HEK293T (cell line): ENCODE results near the gene LIX1L.

Source experiments
- CTCF ChIA-PET: fragments of 350-600 bp; formaldehyde crosslinking; extraction: SDS; loops from one replicate; lab custom pipeline; 2021; ENCODE audit warnings: antibody characterized with exemption, inconsistent platforms; lab: Yijun Ruan, JAX
- POLR2A ChIA-PET: fragments of 350-600 bp; formaldehyde crosslinking; extraction: SDS; loops from one replicate; lab custom pipeline; 2020; ENCODE audit warnings: antibody characterized with exemption, inconsistent platforms; lab: Yijun Ruan, JAX
- DNase-seq: peaks from one replicate; pipeline ENCODE4 v3.0.0; 2012; ENCODE audit warnings: mixed read lengths; ENCODE audit errors: extremely low spot score
- ARNT ChIP-seq: fragments of 450-650 bp; IDR thresholded peaks from 2 replicates; pipeline ENCODE4 v1.6.1; 2017; ENCODE audit warnings: mild to moderate bottlenecking
- BHLHE40 ChIP-seq: fragments of 450-650 bp; IDR thresholded peaks from 2 replicates; pipeline ENCODE4 v1.6.1; 2016; ENCODE audit warnings: mild to moderate bottlenecking, moderate library complexity, borderline replicate concordance
- CTBP1 ChIP-seq: fragments of 450-650 bp; IDR thresholded peaks from 2 replicates; pipeline ENCODE4 v1.6.1; 2016; ENCODE audit warnings: borderline replicate concordance
- ELF4 ChIP-seq: fragments of 450-650 bp; IDR thresholded peaks from 2 replicates; pipeline ENCODE4 v1.6.1; 2017; ENCODE audit warnings: antibody characterized with exemption
- FOXA1 ChIP-seq: fragments of 450-650 bp; IDR thresholded peaks from 2 replicates; pipeline ENCODE4 v1.6.1; 2016; ENCODE audit warnings: mild to moderate bottlenecking
- FOXK2 ChIP-seq: fragments of 450-650 bp; IDR thresholded peaks from 2 replicates; pipeline ENCODE4 v1.6.1; 2016; ENCODE audit warnings: mild to moderate bottlenecking
- FOXM1 ChIP-seq: fragments of 450-650 bp; IDR thresholded peaks from 2 replicates; pipeline ENCODE4 v1.6.1; 2017; ENCODE audit warnings: mild to moderate bottlenecking, borderline replicate concordance
- HDGF ChIP-seq: fragments of 450-650 bp; IDR thresholded peaks from 2 replicates; pipeline ENCODE4 v1.6.1; 2017; ENCODE audit warnings: antibody characterized with exemption, borderline replicate concordance
- L3MBTL2 ChIP-seq: fragments of 450-650 bp; conservative IDR thresholded peaks from 2 replicates; pipeline ENCODE4 v1.6.1; 2016; ENCODE audit warnings: mild to moderate bottlenecking
- LEF1 ChIP-seq: fragments of 450-650 bp; IDR thresholded peaks from 2 replicates; pipeline ENCODE4 v1.6.1; 2017; ENCODE audit warnings: mild to moderate bottlenecking, borderline replicate concordance
- NFRKB ChIP-seq: fragments of 450-650 bp; IDR thresholded peaks from 2 replicates; pipeline ENCODE4 v1.6.1; 2016; ENCODE audit warnings: mild to moderate bottlenecking, moderate library complexity
- SP1 ChIP-seq: fragments of 450-650 bp; IDR thresholded peaks from 2 replicates; pipeline ENCODE4 v1.6.1; 2017
- SUZ12 ChIP-seq: fragments of 450-650 bp; IDR thresholded peaks from 2 replicates; pipeline ENCODE4 v1.6.1; 2016; ENCODE audit warnings: mild to moderate bottlenecking
- TARDBP ChIP-seq: fragments of 450-650 bp; IDR thresholded peaks from 2 replicates; pipeline ENCODE4 v1.6.1; 2016
- ZNF384 ChIP-seq: fragments of 450-650 bp; IDR thresholded peaks from 2 replicates; pipeline ENCODE4 v1.6.1; 2016
- TF ChIP-seq, protein P1 (sequence below): fragments of 450-650 bp; IDR thresholded peaks from 2 replicates; pipeline ENCODE4 v1.6.1; 2016

Gene LIX1L

DNA sequence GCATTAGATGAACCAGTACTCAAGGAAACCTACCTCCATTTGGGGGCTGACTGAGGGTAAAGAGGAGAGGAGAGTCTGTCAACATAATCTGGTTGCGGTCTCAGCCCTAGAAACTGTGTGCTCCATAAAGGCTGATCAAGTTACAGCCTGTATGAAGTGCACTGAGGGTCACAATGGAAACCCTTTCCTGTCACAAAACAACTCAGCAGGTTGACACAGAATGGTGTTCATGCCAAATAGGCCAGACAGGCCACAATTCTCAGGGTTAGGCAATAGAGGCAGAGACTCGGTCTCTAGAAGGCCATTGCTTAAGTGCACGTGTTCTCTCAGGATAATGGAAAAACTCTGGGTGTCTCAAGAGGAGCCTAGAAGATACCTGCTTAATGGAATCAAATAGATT lies 68.1 kb downstream of the LIX1L start:
- no peak for DNase-seq
- TF ChIP-seq LEF1 (no peak), CTBP1 (no peak), ZNF384 (no peak), FOXM1 (no peak)
- CTCF ChIA-PET = no interaction called here
- POLR2A ChIA-PET = no interaction called here

DNA sequence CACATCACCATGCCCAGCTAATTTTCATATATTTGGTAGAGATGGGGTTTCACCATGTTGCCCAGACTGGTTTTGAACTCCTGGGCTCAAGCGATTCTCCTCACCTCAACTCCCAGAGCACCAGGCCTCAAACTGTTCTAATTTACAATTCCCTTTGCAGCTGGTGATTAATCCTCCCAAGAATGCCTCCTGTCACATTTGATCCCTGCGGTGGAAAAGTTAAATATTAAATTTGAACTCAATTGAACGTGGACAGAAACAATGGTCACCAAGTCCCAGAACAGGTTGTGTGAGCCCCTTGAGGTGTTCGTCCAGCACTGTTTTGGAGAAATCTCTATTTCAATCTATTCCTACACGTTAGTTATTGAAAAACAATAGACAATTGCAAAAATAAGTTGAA lies 70.2 kb downstream of the LIX1L start:
- no peak for TF ChIP-seq BHLHE40
- TF ChIP-seq ELF4 = no peak
- TF ChIP-seq ARNT = no peak
- TF ChIP-seq L3MBTL2 = no peak
- no peak for TF ChIP-seq CTBP1
- no peak for TF ChIP-seq NFRKB
- no peak for TF ChIP-seq SUZ12
- TF ChIP-seq FOXM1 = no peak
- TF ChIP-seq, protein P1, sequence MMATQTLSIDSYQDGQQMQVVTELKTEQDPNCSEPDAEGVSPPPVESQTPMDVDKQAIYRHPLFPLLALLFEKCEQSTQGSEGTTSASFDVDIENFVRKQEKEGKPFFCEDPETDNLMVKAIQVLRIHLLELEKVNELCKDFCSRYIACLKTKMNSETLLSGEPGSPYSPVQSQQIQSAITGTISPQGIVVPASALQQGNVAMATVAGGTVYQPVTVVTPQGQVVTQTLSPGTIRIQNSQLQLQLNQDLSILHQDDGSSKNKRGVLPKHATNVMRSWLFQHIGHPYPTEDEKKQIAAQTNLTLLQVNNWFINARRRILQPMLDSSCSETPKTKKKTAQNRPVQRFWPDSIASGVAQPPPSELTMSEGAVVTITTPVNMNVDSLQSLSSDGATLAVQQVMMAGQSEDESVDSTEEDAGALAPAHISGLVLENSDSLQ = no peak
- TF ChIP-seq ZNF384 = no peak
- no peak for TF ChIP-seq SP1
- no peak for TF ChIP-seq LEF1
- no peak for TF ChIP-seq TARDBP
- no peak for TF ChIP-seq FOXA1
- no peak for TF ChIP-seq FOXK2
- ChIA-PET CTCF (interaction anchor here (0.5 to 2.7 kb wide), 2 partner anchors 42 to 89 kb away, joined by 4 to 8 read pairs; partner anchors contain the start of gene NUDT17), POLR2A (interaction anchor here (1.0 to 2.8 kb wide), 2 partner anchors 15 to 29 kb away, joined by 3 to 16 read pairs; partner anchors contain the start of gene PIAS3)
- no peak for DNase-seq

DNA sequence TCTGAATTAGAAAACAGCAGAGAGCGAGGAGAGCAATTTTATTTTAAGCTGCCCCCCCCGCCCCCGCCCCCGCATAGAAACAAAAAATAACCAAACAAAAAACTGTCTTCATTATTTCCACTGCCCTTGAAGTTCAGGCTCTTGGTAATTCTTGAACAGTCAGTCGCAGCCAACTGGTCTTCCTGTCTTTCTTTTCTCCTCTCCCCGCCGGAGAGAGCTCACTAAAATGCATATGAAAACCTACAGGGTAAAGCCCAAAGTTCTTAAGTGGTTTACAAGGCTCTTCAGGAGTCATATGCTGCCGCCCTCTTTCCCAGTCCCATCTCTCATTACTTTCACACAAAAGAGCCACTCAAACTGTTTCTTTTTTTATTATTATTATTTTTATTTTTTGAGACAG lies 71.0 kb downstream of the LIX1L start:
- POLR2A ChIA-PET = interaction anchor here (2.8 kb wide), 1 partner anchor 28 kb away, joined by 16 read pairs; the partner anchor contains the start of gene PIAS3
- TF ChIP-seq HDGF (no peak), SUZ12 (no peak), BHLHE40 (no peak), FOXK2 (no peak), LEF1 (no peak), TARDBP (no peak), FOXA1 (no peak), L3MBTL2 (no peak), NFRKB (no peak), CTBP1 (no peak), SP1 (no peak), ZNF384 (no peak), ARNT (no peak), ELF4 (no peak), FOXM1 (no peak)
- TF ChIP-seq, protein P1 = no peak
- CTCF ChIA-PET = interaction anchor here (0.6 to 2.7 kb wide), 3 partner anchors 41 to 141 kb away, joined by 4 to 8 read pairs (median 4); partner anchors contain the start of gene NUDT17
- no peak for DNase-seq

DNA sequence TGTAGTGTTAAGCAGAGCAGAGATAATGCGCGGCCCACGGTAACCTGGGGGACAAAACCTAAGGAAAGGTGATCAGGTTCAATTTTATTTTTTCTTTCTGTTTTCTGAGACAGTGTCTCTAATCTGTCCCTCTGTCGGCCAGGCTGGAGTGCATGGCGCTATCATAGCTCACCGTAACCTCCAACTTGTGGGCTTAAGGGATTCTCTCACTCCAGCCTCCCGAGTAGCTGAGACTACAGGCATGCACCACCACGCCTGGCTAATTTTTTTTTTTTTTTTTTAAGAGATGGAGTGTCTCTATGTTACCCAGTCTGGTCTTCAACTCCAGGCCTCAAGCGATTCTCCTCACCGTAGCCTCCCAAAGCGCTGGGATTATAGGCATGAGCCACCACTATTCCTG lies 71.4 kb downstream of the LIX1L start:
- ChIA-PET POLR2A (interaction anchor here (1.0 to 2.8 kb wide), 2 partner anchors 27 to 78 kb away, joined by 4 to 16 read pairs; partner anchors contain the start of genes ANKRD34A, PIAS3 and POLR3GL), CTCF (interaction anchor here (0.6 to 2.7 kb wide), 6 partner anchors 21 to 141 kb away, joined by 3 to 8 read pairs (median 4); partner anchors contain the start of genes NUDT17 and PIAS3)
- TF ChIP-seq, protein P1 = no peak
- TF ChIP-seq ZNF384 (peak; percentile 62), SUZ12 (no peak)
- no peak for DNase-seq

DNA sequence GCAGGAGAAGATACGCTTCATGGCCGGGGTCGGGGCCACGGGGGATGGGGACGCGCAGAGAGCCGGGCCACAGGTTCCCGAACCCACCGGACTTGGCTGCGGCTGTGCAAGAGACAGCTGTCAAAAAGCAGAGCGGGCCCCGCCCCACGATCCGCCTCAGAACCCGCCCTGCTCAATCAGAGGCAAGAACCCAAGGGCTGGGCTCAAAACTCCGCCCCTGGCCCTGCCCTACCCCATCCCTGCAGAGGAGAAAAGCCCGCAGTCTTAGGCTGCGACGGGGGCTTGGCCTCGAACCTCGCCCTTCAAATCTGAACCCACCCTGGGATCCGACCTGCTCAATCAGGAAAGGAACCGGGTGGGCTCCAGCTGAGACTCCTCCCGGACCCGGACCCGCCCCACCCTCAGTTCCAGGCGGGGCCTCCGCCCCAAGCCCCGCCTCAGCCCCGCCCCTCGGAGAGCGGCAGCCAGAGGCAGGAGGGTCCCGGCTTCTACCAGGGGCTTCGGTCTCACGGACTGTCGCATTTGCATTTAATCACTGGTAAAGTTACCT lies 72.0 kb downstream of the LIX1L start, which contains the start of gene ANKRD35:
TSS of gene ANKRD35 (minus strand) at position 129 of the 550 bp plus-strand sequence. CDS start at position 21, 108 bp downstream.
- peak; percentile 95 for DNase-seq
- POLR2A ChIA-PET = interaction anchor here (1.0 to 2.8 kb wide), 2 partner anchors 27 to 78 kb away, joined by 4 to 16 read pairs; partner anchors contain the start of genes ANKRD34A, PIAS3 and POLR3GL
- CTCF ChIA-PET = interaction anchor here (0.6 to 2.7 kb wide), 5 partner anchors 22 to 82 kb away, joined by 3 to 8 read pairs (median 4); partner anchors contain the start of genes ITGA10, NUDT17 and PIAS3
- TF ChIP-seq FOXA1 (no peak), SP1 (peak; percentile 41; the same call in 1 of the 2 replicates)
- TF ChIP-seq, protein P1 = peak; percentile 46; the same call in 1 of the 2 replicates

DNA sequence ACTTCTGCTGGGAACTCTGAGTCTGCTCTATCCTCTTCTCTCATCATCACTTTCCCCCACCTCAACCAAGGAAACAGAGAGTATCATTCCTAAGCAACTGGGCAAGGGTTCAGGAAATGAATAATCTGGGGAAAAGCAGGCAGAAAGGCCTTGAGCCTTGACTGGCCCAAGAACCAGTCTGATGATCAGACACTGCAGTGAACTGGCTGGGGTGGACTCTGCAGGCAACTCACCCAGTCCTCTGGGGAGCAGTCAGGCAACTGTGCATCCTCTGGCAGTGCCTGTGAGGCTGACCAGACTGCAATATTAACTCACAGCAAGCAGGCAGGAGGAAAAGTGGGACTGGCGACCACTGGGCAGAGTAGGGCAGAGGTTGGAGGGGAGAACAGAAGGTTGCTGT lies 73.1 kb downstream of the LIX1L start:
- TF ChIP-seq TARDBP (no peak), ZNF384 (no peak), NFRKB (no peak), SUZ12 (no peak), SP1 (no peak), FOXK2 (no peak), ARNT (no peak), HDGF (no peak), ELF4 (no peak), LEF1 (no peak), FOXM1 (no peak), FOXA1 (no peak), CTBP1 (no peak)
- TF ChIP-seq, protein P1 = no peak
- no peak for DNase-seq
- POLR2A ChIA-PET = interaction anchor here (0.6 kb wide), 1 partner anchor 26 kb away, joined by 3 read pairs; the partner anchor contains the start of gene PIAS3
- CTCF ChIA-PET = no interaction called here
